ENCODE data around the gene MAP3K19. TPM values are rescaled to one million over a fixed set of nuclear protein-coding genes. Genes with fewer than 3 reads are reported as not detected.

Gene MAP3K19
- total and polyA plus RNA-seq, 10 of the 15 experiments (the other 5 are each of a cell fraction or from before 2014, with no cell fraction given), result 0.05 TPM; not detected in 9

DNA sequence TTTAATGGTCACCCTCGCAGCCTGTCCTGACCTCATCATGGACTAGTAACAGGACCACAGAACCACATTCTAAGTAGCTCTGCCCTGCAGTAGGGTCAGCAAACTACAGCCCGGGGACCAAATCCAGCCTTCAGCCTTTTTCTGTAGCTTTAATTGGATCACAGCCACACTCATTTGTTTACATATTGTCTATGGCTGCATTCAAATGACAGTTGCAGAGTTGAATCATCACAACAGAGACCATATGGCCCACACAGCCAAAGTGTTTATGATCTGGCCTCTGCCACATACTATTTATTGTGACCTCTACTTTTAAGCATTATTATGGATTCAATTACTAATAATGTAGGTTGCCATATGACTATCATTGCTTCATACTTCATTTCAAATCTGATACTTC lies 47.7 kb downstream of the MAP3K19 start:
- ATAC-seq (no peak), FAIRE-seq (no peak), DNase-seq (ENCODE audit: low read depth, low spot score) (no peak)
- no peak overlapping the region for H2AFZ ChIP-seq (ENCODE audit: control insufficient read depth, low read depth, low read length)
- intact Hi-C loops (cut with micrococcal nuclease; ENCODE audit: unreplicated experiment), result no loop called here
- no peaks in the 10 kb centered on the region for H3K79me2 ChIP-seq (ENCODE audit: control insufficient read depth, insufficient read depth, low read length)
- no peak overlapping the region for H3K9ac ChIP-seq (ENCODE audit: control insufficient read depth, insufficient read depth, low read length)
- TF ChIP-seq, protein P1, sequence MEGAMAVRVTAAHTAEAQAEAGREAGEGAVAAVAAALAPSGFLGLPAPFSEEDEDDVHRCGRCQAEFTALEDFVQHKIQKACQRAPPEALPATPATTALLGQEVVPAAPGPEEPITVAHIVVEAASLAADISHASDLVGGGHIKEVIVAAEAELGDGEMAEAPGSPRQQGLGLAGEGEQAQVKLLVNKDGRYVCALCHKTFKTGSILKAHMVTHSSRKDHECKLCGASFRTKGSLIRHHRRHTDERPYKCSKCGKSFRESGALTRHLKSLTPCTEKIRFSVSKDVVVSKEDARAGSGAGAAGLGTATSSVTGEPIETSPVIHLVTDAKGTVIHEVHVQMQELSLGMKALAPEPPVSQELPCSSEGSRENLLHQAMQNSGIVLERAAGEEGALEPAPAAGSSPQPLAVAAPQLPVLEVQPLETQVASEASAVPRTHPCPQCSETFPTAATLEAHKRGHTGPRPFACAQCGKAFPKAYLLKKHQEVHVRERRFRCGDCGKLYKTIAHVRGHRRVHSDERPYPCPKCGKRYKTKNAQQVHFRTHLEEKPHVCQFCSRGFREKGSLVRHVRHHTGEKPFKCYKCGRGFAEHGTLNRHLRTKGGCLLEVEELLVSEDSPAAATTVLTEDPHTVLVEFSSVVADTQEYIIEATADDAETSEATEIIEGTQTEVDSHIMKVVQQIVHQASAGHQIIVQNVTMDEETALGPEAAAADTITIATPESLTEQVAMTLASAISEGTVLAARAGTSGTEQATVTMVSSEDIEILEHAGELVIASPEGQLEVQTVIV (IDR thresholded peaks at IDR 0.05; ENCODE audit: borderline replicate concordance, partially characterized antibody), result no peak
- TF ChIP-seq CHD4 (IDR thresholded peaks at IDR 0.05) (no peak), KDM1A (IDR thresholded peaks at IDR 0.05; ENCODE audit: borderline replicate concordance) (no peak), MXI1 (IDR thresholded peaks at IDR 0.05; ENCODE audit: low read depth, low read length) (no peak), TCF7 (IDR thresholded peaks at IDR 0.05; ENCODE audit: borderline replicate concordance) (no peak), IKZF2 (IDR thresholded peaks at IDR 0.05) (no peak), NR2C1 (IDR thresholded peaks at IDR 0.05) (no peak), ZNF622 (IDR thresholded peaks at IDR 0.05) (no peak), TCF12 (IDR thresholded peaks at IDR 0.05; ENCODE audit: low read depth, low read length) (no peak), NFYA (IDR thresholded peaks at IDR 0.05; ENCODE audit: borderline replicate concordance, low read depth, low read length) (no peak), SIN3A (IDR thresholded peaks at IDR 0.05; ENCODE audit: low read depth, low read length) (no peak), ETV6 (conservative IDR thresholded peaks at IDR 0.05 in 1 of 2, IDR thresholded peaks at IDR 0.05 in 1 of 2; ENCODE audit: borderline replicate concordance in 1 of 2, low read depth in 1 of 2) (no peak), SMC3 (IDR thresholded peaks at IDR 0.05; ENCODE audit: borderline replicate concordance, low read length) (no peak), IKZF1 (conservative IDR thresholded peaks at IDR 0.05) (no peak), BMI1 (IDR thresholded peaks at IDR 0.05; ENCODE audit: borderline replicate concordance) (no peak)
- TF ChIP-seq, protein P2, sequence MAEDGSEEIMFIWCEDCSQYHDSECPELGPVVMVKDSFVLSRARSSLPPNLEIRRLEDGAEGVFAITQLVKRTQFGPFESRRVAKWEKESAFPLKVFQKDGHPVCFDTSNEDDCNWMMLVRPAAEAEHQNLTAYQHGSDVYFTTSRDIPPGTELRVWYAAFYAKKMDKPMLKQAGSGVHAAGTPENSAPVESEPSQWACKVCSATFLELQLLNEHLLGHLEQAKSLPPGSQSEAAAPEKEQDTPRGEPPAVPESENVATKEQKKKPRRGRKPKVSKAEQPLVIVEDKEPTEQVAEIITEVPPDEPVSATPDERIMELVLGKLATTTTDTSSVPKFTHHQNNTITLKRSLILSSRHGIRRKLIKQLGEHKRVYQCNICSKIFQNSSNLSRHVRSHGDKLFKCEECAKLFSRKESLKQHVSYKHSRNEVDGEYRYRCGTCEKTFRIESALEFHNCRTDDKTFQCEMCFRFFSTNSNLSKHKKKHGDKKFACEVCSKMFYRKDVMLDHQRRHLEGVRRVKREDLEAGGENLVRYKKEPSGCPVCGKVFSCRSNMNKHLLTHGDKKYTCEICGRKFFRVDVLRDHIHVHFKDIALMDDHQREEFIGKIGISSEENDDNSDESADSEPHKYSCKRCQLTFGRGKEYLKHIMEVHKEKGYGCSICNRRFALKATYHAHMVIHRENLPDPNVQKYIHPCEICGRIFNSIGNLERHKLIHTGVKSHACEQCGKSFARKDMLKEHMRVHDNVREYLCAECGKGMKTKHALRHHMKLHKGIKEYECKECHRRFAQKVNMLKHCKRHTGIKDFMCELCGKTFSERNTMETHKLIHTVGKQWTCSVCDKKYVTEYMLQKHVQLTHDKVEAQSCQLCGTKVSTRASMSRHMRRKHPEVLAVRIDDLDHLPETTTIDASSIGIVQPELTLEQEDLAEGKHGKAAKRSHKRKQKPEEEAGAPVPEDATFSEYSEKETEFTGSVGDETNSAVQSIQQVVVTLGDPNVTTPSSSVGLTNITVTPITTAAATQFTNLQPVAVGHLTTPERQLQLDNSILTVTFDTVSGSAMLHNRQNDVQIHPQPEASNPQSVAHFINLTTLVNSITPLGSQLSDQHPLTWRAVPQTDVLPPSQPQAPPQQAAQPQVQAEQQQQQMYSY (CRISPR knock-in tag; IDR thresholded peaks at IDR 0.05), result no peak
- ChIA-PET CTCF (interaction anchor here (1.4 kb wide), 1 partner anchor 10 kb away, joined by 8 read pairs; no protein-coding TSS in a partner anchor), POLR2A (no interaction called here), RAD21 (ENCODE audit: unreplicated experiment) (interaction anchor here (3.2 kb wide), 1 partner anchor 10 kb away, joined by 15 read pairs; no protein-coding TSS in a partner anchor), SMC1A (ENCODE audit: uncharacterized antibody, unreplicated experiment) (interaction anchor here (1.6 kb wide), 1 partner anchor 48 kb away, joined by 3 read pairs; the partner anchor contains the start of gene MAP3K19)
- BruUV-seq (replicated peaks), result no TSS peak
- in situ Hi-C loops (cut with MboI), result loop anchor here (5.0 to 25.0 kb wide), 2 partner anchors 713 to 1388 kb away; no protein-coding TSS in a partner anchor
- no peaks in the 10 kb centered on the region for H4K20me1 ChIP-seq (ENCODE audit: control insufficient read depth, insufficient read depth)
- H3K36me3 ChIP-seq (ENCODE audit: control insufficient read depth in 2 of 2, insufficient read depth in 2 of 2, low read length in 1 of 2), result no peaks in the 10 kb centered on the region
- H3K4me2 ChIP-seq (ENCODE audit: control insufficient read depth, insufficient read depth), result no peak overlapping the region
- no peaks in the 10 kb centered on the region; a peak in 2 of 4 replicates for H3K27me3 ChIP-seq (replicated peaks in 1 of 2; ENCODE audit: control insufficient read depth in 2 of 2, insufficient read depth in 2 of 2, low read length in 1 of 2)
- H3K27ac ChIP-seq (ENCODE audit: control insufficient read depth, insufficient read depth), result no peak overlapping the region
- H3K9me3 ChIP-seq (replicated peaks; ENCODE audit: control insufficient read depth, insufficient read depth, low read length), result no peaks in the 10 kb centered on the region
- WGBS (ENCODE audit: insufficient coverage, insufficient replicate concordance, low lambda C conversion rate, missing lambda C conversion rate), result 44% methylated on average over 2 of the region's 2 CpGs
- H3K4me1 ChIP-seq (ENCODE audit: control insufficient read depth, insufficient read depth, low read length), result no peaks in the 10 kb centered on the region
- no peak overlapping the region for H3K4me3 ChIP-seq

Data from GM12878 (cell line).